H9 (cell line): Measurements from ENCODE around the gene CRMP1. TPM values are rescaled to one million over a fixed set of nuclear protein-coding genes. Genes with fewer than 3 reads are reported as not detected.

ENCODE experiments used
- DNase-seq: peaks from one replicate; pipeline ENCODE4 v3.0.0-alpha.2; 2017
- H2AFZ ChIP-seq: one replicate; pipeline ENCODE4 v1.6.1; 2013; ENCODE audit warnings: mild to moderate bottlenecking, low read length, control low read depth, moderate library complexity
- H2AK5ac ChIP-seq: 2 replicates; pipeline ENCODE4 v1.6.1; 2013; ENCODE audit warnings: low read length, control low read depth, mixed read lengths; ENCODE audit not compliant: insufficient read length
- H2BK120ac ChIP-seq: one replicate; pipeline ENCODE4 v1.6.1; 2013; ENCODE audit warnings: low read depth, mild to moderate bottlenecking, low read length, control low read depth, inconsistent platforms; ENCODE audit not compliant: poor library complexity, severe bottlenecking
- H2BK12ac ChIP-seq: 2 replicates; pipeline ENCODE4 v1.6.1; 2013; ENCODE audit warnings: low read length, control low read depth, mixed read lengths, low read depth; ENCODE audit not compliant: insufficient read length
- H2BK15ac ChIP-seq: 2 replicates; pipeline ENCODE4 v1.6.1; 2013; ENCODE audit warnings: low read depth, low read length, control low read depth
- H2BK20ac ChIP-seq: one replicate; pipeline ENCODE4 v1.6.1; 2013; ENCODE audit warnings: low read depth, mild to moderate bottlenecking, low read length, control low read depth, inconsistent platforms; ENCODE audit not compliant: poor library complexity, severe bottlenecking
- H2BK5ac ChIP-seq: 2 replicates; pipeline ENCODE4 v1.6.1; 2013; ENCODE audit warnings: low read length, control low read depth, mixed read lengths; ENCODE audit not compliant: insufficient read length
- H3K14ac ChIP-seq: 2 replicates; pipeline ENCODE4 v1.6.1; 2013; ENCODE audit warnings: low read length, control low read depth; ENCODE audit not compliant: insufficient read depth
- H3K18ac ChIP-seq: 2 replicates; pipeline ENCODE4 v1.6.1; 2013; ENCODE audit warnings: low read depth, mild to moderate bottlenecking, mixed read lengths, low read length, control low read depth; ENCODE audit not compliant: insufficient read length
- H3K23ac ChIP-seq: 2 replicates; pipeline ENCODE4 v1.6.1; 2013; ENCODE audit warnings: low read length, control low read depth, mixed read lengths, low read depth; ENCODE audit not compliant: insufficient read length
- H3K23me2 ChIP-seq: 2 replicates; pipeline ENCODE4 v1.6.1; 2013; ENCODE audit warnings: low read depth, mild to moderate bottlenecking, mixed read lengths, low read length, control low read depth; ENCODE audit not compliant: insufficient read length, poor library complexity, severe bottlenecking
- H3K27ac ChIP-seq: 2 replicates; pipeline ENCODE4 v1.5.1; 2013; ENCODE audit warnings: low read length, control low read depth, mixed read lengths, low read depth; ENCODE audit not compliant: insufficient read length
- H3K27me3 ChIP-seq: 2 replicates; pipeline ENCODE4 v1.6.1; 2013; ENCODE audit warnings: low read length, control low read depth, inconsistent platforms; ENCODE audit not compliant: insufficient read depth
- H3K4ac ChIP-seq: 2 replicates; pipeline ENCODE4 v1.6.1; 2013; ENCODE audit warnings: low read depth, mild to moderate bottlenecking, control low read depth, inconsistent platforms, low read length, moderate library complexity
- H3K4me1 ChIP-seq: 2 replicates; pipeline ENCODE4 v1.6.1; 2013; ENCODE audit warnings: low read length, control low read depth, inconsistent platforms; ENCODE audit not compliant: insufficient read depth
- H3K4me2 ChIP-seq: 2 replicates; pipeline ENCODE4 v1.6.1; 2013; ENCODE audit warnings: low read length, control low read depth, mixed read lengths; ENCODE audit not compliant: insufficient read length, insufficient read depth
- H3K56ac ChIP-seq: 2 replicates; pipeline ENCODE4 v1.6.1; 2013; ENCODE audit warnings: low read depth, mild to moderate bottlenecking, mixed read lengths, low read length, control low read depth; ENCODE audit not compliant: insufficient read length
- H3K79me1 ChIP-seq: 2 replicates; pipeline ENCODE4 v1.6.1; 2013; ENCODE audit warnings: low read depth, mild to moderate bottlenecking, moderate library complexity, low read length, control low read depth, inconsistent platforms; ENCODE audit not compliant: insufficient read depth, poor library complexity, severe bottlenecking
- H3K79me2 ChIP-seq: 2 replicates; pipeline ENCODE4 v1.6.1; 2013; ENCODE audit warnings: low read length, control low read depth, inconsistent platforms; ENCODE audit not compliant: insufficient read depth
- H3K9ac ChIP-seq: 2 replicates; pipeline ENCODE4 v1.6.1; 2013; ENCODE audit warnings: low read length, control low read depth, mixed read lengths; ENCODE audit not compliant: insufficient read length; ENCODE audit errors: extremely low read depth
- H3K9me3 ChIP-seq: one replicate; pipeline ENCODE4 v1.6.1; 2013; ENCODE audit warnings: low read depth, low read length, inconsistent platforms; ENCODE audit not compliant: control insufficient read depth
- H3T11ph ChIP-seq: one replicate; pipeline ENCODE4 v1.6.1; 2013; ENCODE audit warnings: mild to moderate bottlenecking, low read length, control low read depth, inconsistent platforms
- H4K20me1 ChIP-seq: one replicate; pipeline ENCODE4 v1.6.1; 2013; ENCODE audit not compliant: control insufficient read depth, insufficient read length, insufficient read depth
- H4K5ac ChIP-seq: 2 replicates; pipeline ENCODE4 v1.6.1; 2013; ENCODE audit warnings: low read depth, mild to moderate bottlenecking, mixed read lengths, low read length, control low read depth; ENCODE audit not compliant: insufficient read length
- H4K8ac ChIP-seq: replicated peaks from 2 replicates; pipeline ENCODE4 v1.6.1; 2013; ENCODE audit warnings: low read length, control low read depth, mixed read lengths, low read depth; ENCODE audit not compliant: insufficient read length
- H4K91ac ChIP-seq: 2 replicates; pipeline ENCODE4 v1.6.1; 2013; ENCODE audit warnings: low read depth, mild to moderate bottlenecking, moderate library complexity, mixed read lengths, low read length, control low read depth; ENCODE audit not compliant: insufficient read length
- H3K27ac Mint-ChIP-seq, 3 experiments: 2 replicates in 2 of 3; 3 replicates in 1 of 3; pipeline ENCODE4 v1.8.0; 2020 to 2021; ENCODE audit warnings: mixed read lengths in 3 of 3, mild to moderate bottlenecking in 1 of 3, moderate library complexity in 1 of 3
- H3K27me3 Mint-ChIP-seq: 2 replicates; pipeline ENCODE4 v1.8.0; 2021; ENCODE audit warnings: low read depth, mild to moderate bottlenecking, moderate library complexity, mixed read lengths
- H3K36me3 Mint-ChIP-seq, 3 experiments: 2 replicates in 2 of 3; 3 replicates in 1 of 3; pipeline ENCODE4 v1.8.0; 2020 to 2021; ENCODE audit warnings: low read depth in 3 of 3, mixed read lengths in 3 of 3; ENCODE audit not compliant: insufficient read depth in 1 of 3
- H3K4me1 Mint-ChIP-seq, 2 experiments: 2 replicates each; pipeline ENCODE4 v1.8.0; 2020; ENCODE audit warnings: mixed read lengths in 2 of 2
- H3K4me3 Mint-ChIP-seq, 2 experiments: 2 replicates in 1 of 2; 3 replicates in 1 of 2; pipeline ENCODE4 v1.8.0; 2020 to 2021; ENCODE audit warnings: mild to moderate bottlenecking in 2 of 2, mixed read lengths in 2 of 2, moderate library complexity in 1 of 2
- H3K9me3 Mint-ChIP-seq, 2 experiments: 2 replicates in 1 of 2; 3 replicates in 1 of 2; pipeline ENCODE4 v1.8.0; 2020; ENCODE audit warnings: mild to moderate bottlenecking in 2 of 2, mixed read lengths in 2 of 2, moderate library complexity in 1 of 2
- CTCF ChIP-seq: fragments of 200-600 bp; sonication (generic); conservative IDR thresholded peaks from 3 replicates; pipeline ENCODE4 v1.8.0; 2021; ENCODE audit warnings: antibody characterized with exemption, mild to moderate bottlenecking
- WGBS: extraction: QIAGEN DNeasy Blood & Tissue Kit; methylation state at CpG from one replicate; pipeline ENCODE4 v1.1.7; 2013; ENCODE audit warnings: missing lambda C conversion rate, low lambda C conversion rate, mixed read lengths; ENCODE audit not compliant: insufficient read length; ENCODE audit errors: extremely low coverage; 5-methylcytosine and 5-hydroxymethylcytosine counted together
- total RNA-seq: library from RNA; stranded (reverse); gene quantifications from 2 replicates; pipeline ENCODE4 v1.2.1, GENCODE V29; 2021

CRMP1 gene
- total RNA-seq, 1 experiment from 2014 or later: 71.6 TPM

- DNase-seq: no peak
- peaks cover 1% of the 10 kb centered on the region; the same call in 1 of the 2 replicates for H3K27me3 ChIP-seq
- H2BK12ac ChIP-seq: no peak overlapping the region
- H3K23ac ChIP-seq: no peak overlapping the region
- no peak overlapping the region for H3K56ac ChIP-seq
- no peak overlapping the region for H3K18ac ChIP-seq
- WGBS: no CpG with 5 or more reads among the region's 3 CpGs
- H3K79me2 ChIP-seq: no peaks in the 10 kb centered on the region
- peaks cover 51 to 64% of the 10 kb centered on the region in 2 experiments for H3K4me1 Mint-ChIP-seq
- H4K91ac ChIP-seq: no peak overlapping the region
- no peaks in the 10 kb centered on the region for H4K20me1 ChIP-seq
- H3K27me3 Mint-ChIP-seq: peaks cover 71% of the 10 kb centered on the region
- peaks cover 10% of the 10 kb centered on the region in 2 experiments for H3K9me3 Mint-ChIP-seq
- H3K4me3 Mint-ChIP-seq: no peak overlapping the region
- no peak for TF ChIP-seq CTCF
- H2BK15ac ChIP-seq: no peak overlapping the region
- no peaks in the 10 kb centered on the region for H3K9me3 ChIP-seq
- no peak overlapping the region for H3K27ac Mint-ChIP-seq
- H3K4ac ChIP-seq: no peak overlapping the region
- H3K23me2 ChIP-seq: no peaks in the 10 kb centered on the region
- no peak overlapping the region for H4K8ac ChIP-seq
- no peak overlapping the region for H3T11ph ChIP-seq
- no peak overlapping the region for H4K5ac ChIP-seq
- H3K4me1 ChIP-seq: peaks cover 21% of the 10 kb centered on the region; the same call in 1 of the 2 replicates
- H3K14ac ChIP-seq: no peak overlapping the region
- peaks cover 2 to 8% (median 5%) of the 10 kb centered on the region in 3 experiments; a peak in 5 of 7 replicates for H3K36me3 Mint-ChIP-seq
- no peaks in the 10 kb centered on the region for H3K79me1 ChIP-seq
- H3K9ac ChIP-seq: no peak overlapping the region
- H2AFZ ChIP-seq: no peak overlapping the region
- no peak overlapping the region for H2BK120ac ChIP-seq
- no peak overlapping the region for H3K4me2 ChIP-seq
- H2BK20ac ChIP-seq: no peak overlapping the region
- H3K27ac ChIP-seq: no peak overlapping the region
- H2AK5ac ChIP-seq: no peak overlapping the region
- no peak overlapping the region for H2BK5ac ChIP-seq
These were observed 16.1 kb upstream of the CRMP1 start for GRCh38 chr4:5908876-5909427.
